Measurements from ENCODE around the gene RCSD1. TPM values are rescaled to one million over a fixed set of nuclear protein-coding genes. Genes with fewer than 3 reads are reported as not detected.

Gene RCSD1
- total and polyA plus RNA-seq, 2 donors (not counting 3 experiments of a cell fraction or from before 2014, with no cell fraction given) = 0.08 to 1.00 TPM

- no peaks in the 10 kb centered on the region for H3K79me2 ChIP-seq (ENCODE audit: control insufficient read depth, insufficient read depth, low read length)
- no peaks in the 10 kb centered on the region for H3K9me3 ChIP-seq (replicated peaks; ENCODE audit: control insufficient read depth, insufficient read depth, low read length)
- DNase-seq (ENCODE audit: low read depth, low spot score) = no peak
- BruUV-seq (replicated peaks) = no TSS peak
- TF ChIP-seq FOS (IDR thresholded peaks at IDR 0.05; ENCODE audit: borderline replicate concordance, insufficient read depth, low read length) = no peak
- no peak for TF ChIP-seq GATA2 (IDR thresholded peaks at IDR 0.05; ENCODE audit: insufficient read depth, insufficient read length, low read depth, low read length)
- no peak for TF ChIP-seq JUN (IDR thresholded peaks at IDR 0.05; ENCODE audit: borderline replicate concordance, insufficient read depth, insufficient read length, low read depth)
- no peak for TF ChIP-seq POLR2AphosphoS5 (IDR thresholded peaks at IDR 0.05; ENCODE audit: insufficient read depth, low read depth, low read length)
- no peak for TF ChIP-seq MAX (IDR thresholded peaks at IDR 0.05; ENCODE audit: insufficient read depth, insufficient read length)
- POLR2A ChIA-PET = no interaction called here
- H4K20me1 ChIP-seq (replicated peaks; ENCODE audit: control insufficient read depth, extremely low read depth, insufficient read depth, low read length) = no peaks in the 10 kb centered on the region
- no peaks in the 10 kb centered on the region for H3K9me1 ChIP-seq (replicated peaks; ENCODE audit: control insufficient read depth, extremely low read depth, insufficient read depth, low read length)
- dilution Hi-C loops (cut with MboI; ENCODE audit: extremely low pct_ligation_motif_present, low sequenced_read_pairs) = no loop called here
- H3K9ac ChIP-seq (replicated peaks; ENCODE audit: extremely low read depth, insufficient read depth, low read length) = no peak overlapping the region
- H3K27me3 ChIP-seq (ENCODE audit: control insufficient read depth in 2 of 2, insufficient read depth in 2 of 2, low read length in 2 of 2) = no peaks in the 10 kb centered on the region
- H3K27ac ChIP-seq (ENCODE audit: insufficient read depth, low read depth, low read length) = no peak overlapping the region
- H3K36me3 ChIP-seq (ENCODE audit: control insufficient read depth in 2 of 2, extremely low read depth in 1 of 2, insufficient read depth in 2 of 2, low read length in 2 of 2) = no peaks in the 10 kb centered on the region
- FAIRE-seq = no peak
- H3K4me3 ChIP-seq (replicated peaks in 1 of 3; ENCODE audit: insufficient read depth in 1 of 3, low read depth in 1 of 3, low read length in 3 of 3) = no peak overlapping the region
- intact Hi-C loops (cut with micrococcal nuclease) = no loop called here
- H3K4me1 ChIP-seq (ENCODE audit: control insufficient read depth, extremely low read depth, insufficient read depth, low read length) = no peaks in the 10 kb centered on the region
- no peak overlapping the region for H2AFZ ChIP-seq (ENCODE audit: low read depth, low read length)
- CTCF ChIA-PET = interaction anchor here (1.1 kb wide), 1 partner anchor 10 kb away, joined by 5 read pairs; no protein-coding TSS in a partner anchor
- H3K4me2 ChIP-seq (ENCODE audit: insufficient read depth, low read length) = no peak overlapping the region
These were observed 15.8 kb downstream of the RCSD1 start for GRCh38 chr1:167645625-167646414.

GRCh38 chr1:167648252-167648849 lies 18.3 kb downstream of the RCSD1 start:
- TF ChIP-seq CTCF (IDR thresholded peaks at IDR 0.05; ENCODE audit: extremely low read depth in 1 of 2, insufficient read depth in 1 of 2, low read depth in 1 of 2, low read length in 2 of 2) = no peak
- no peak for TF ChIP-seq JUN (IDR thresholded peaks at IDR 0.05; ENCODE audit: borderline replicate concordance, insufficient read depth, insufficient read length, low read depth)
- TF ChIP-seq EZH2 (IDR thresholded peaks at IDR 0.05; ENCODE audit: borderline replicate concordance, low read depth, low read length, severe bottlenecking) = no peak
- TF ChIP-seq MAX (IDR thresholded peaks at IDR 0.05; ENCODE audit: insufficient read depth, insufficient read length) = no peak
- no peak for TF ChIP-seq FOS (IDR thresholded peaks at IDR 0.05; ENCODE audit: borderline replicate concordance, insufficient read depth, low read length)
- DNase-seq (ENCODE audit: low read depth, low spot score) (no peak), FAIRE-seq (no peak)
- no peak overlapping the region for H3K27ac ChIP-seq (ENCODE audit: insufficient read depth, low read depth, low read length)
- H2AFZ ChIP-seq (ENCODE audit: low read depth, low read length) = no peak overlapping the region
- dilution Hi-C loops (cut with MboI; ENCODE audit: extremely low pct_ligation_motif_present, low sequenced_read_pairs) (no loop called here), intact Hi-C loops (cut with micrococcal nuclease) (no loop called here)
- POLR2A ChIA-PET = no interaction called here
- BruUV-seq (replicated peaks) = no TSS peak
- H4K20me1 ChIP-seq (replicated peaks; ENCODE audit: control insufficient read depth, extremely low read depth, insufficient read depth, low read length) = no peaks in the 10 kb centered on the region
- no peaks in the 10 kb centered on the region for H3K9me1 ChIP-seq (replicated peaks; ENCODE audit: control insufficient read depth, extremely low read depth, insufficient read depth, low read length)
- H3K27me3 ChIP-seq (ENCODE audit: control insufficient read depth in 2 of 2, insufficient read depth in 2 of 2, low read length in 2 of 2) = peaks cover 0 to 2% of the 10 kb centered on the region in 2 experiments
- no peak overlapping the region for H3K9ac ChIP-seq (replicated peaks; ENCODE audit: extremely low read depth, insufficient read depth, low read length)
- no peak overlapping the region for H3K4me2 ChIP-seq (ENCODE audit: insufficient read depth, low read length)
- no peak overlapping the region for H3K4me3 ChIP-seq (replicated peaks in 1 of 3; ENCODE audit: insufficient read depth in 1 of 3, low read depth in 1 of 3, low read length in 3 of 3)
- CTCF ChIA-PET = interaction anchor here (1.0 to 1.6 kb wide), 2 partner anchors 9 to 39 kb away, joined by 3 read pairs; no protein-coding TSS in a partner anchor
- H3K9me3 ChIP-seq (replicated peaks; ENCODE audit: control insufficient read depth, insufficient read depth, low read length) = no peaks in the 10 kb centered on the region
- H3K36me3 ChIP-seq (ENCODE audit: control insufficient read depth in 2 of 2, extremely low read depth in 1 of 2, insufficient read depth in 2 of 2, low read length in 2 of 2) = no peaks in the 10 kb centered on the region
- no peaks in the 10 kb centered on the region for H3K79me2 ChIP-seq (ENCODE audit: control insufficient read depth, insufficient read depth, low read length)
- H3K4me1 ChIP-seq (ENCODE audit: control insufficient read depth, extremely low read depth, insufficient read depth, low read length) = no peaks in the 10 kb centered on the region
